T-helper 9 cell (primary cell): Measurements from ENCODE around the gene PLPP4.

Experiments used
- DNase-seq: peaks from one replicate; pipeline ENCODE4 v3.0.0-alpha.2; 2020

Gene PLPP4

DNA sequence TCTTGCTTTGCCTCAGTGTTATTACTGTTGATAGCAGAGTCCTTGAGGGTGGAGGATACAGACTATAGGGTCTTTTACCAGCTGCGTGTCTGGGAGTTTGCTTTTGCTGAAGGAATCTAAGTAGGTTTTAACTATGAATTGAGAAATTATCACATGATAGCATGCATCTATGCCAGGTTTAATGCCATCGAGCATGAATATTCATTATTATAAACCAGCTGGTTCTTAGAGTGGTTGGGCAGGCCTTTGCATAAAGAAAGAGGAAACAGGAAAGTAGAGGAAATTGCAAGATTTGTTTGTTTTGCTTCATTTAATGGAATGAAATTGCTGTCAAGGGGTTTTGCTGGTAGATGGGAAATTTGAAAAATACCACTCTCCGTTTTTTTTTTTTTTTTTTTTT is 70.7 kb downstream of the PLPP4 start:
- DNase-seq = no peak

DNA sequence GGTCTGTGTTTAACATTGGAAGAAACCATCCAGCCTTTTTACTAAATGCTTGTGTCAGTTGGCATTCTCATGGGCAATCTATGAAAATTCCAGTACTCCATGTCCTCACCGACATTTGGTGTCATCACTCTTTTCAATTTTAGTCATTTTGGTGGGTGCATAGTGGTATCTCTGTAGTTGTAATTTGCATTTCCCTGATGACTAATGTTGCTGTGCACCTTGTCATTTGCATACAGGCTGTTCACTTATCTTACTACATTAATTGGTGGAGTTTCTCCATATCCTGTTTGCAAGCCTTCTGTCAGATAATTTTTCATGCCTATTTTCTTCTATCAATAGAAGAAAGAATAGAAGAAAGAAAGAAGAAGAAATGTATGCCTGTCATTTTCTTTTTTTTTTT is 73.7 kb downstream of the PLPP4 start:
- DNase-seq = no peak

- no peak for DNase-seq
Observed at GRCh38 chr10:120538091-120538490, 81.1 kb downstream of the PLPP4 start.

- no peak for DNase-seq
Observed at GRCh38 chr10:120539076-120539475, 82.0 kb downstream of the PLPP4 start.

- no peak for DNase-seq
Observed at GRCh38 chr10:120540486-120540885, 83.5 kb downstream of the PLPP4 start.

DNA sequence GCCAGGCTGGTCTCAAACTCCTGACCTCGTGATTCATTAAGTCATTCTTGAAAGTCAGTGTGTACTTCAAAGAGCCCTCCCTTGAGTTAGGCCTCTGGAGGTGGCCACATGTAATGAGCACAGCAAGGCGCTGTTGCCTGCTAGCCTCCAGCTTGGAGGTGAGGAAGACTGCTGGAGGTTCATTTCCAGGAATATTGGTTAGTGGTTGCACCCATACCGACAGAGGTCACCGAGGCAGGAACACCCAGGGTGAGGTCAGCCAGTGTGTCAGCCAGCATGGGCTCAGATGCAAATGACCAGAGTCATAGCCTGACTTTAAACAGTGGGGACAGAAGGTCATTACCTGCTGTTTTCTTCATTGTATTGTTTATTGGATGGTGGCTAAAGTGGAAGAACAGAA is 85.0 kb downstream of the PLPP4 start:
- no peak for DNase-seq

DNA sequence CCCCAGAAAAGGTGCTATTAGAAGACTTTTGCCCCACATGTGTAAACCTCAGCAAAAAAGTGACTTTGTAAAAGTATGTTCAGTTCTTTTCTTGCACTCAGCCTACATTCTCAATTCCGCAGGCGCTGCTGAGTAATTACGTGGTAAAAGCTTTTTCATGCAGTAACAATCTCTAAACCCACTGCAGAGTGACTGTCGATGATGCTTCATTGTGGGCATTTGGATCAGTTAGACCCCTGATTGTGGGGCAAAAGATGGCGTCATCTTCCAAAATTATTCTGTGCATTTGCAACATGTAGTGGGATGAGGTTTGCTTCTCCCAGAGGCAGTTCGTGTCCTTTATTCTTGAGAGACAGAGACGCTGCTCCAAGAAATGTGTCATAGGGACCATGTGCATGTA is 85.6 kb downstream of the PLPP4 start:
- no peak for DNase-seq

- no peak for DNase-seq
Observed at GRCh38 chr10:120543291-120543690, 86.3 kb downstream of the PLPP4 start.

- DNase-seq = no peak
Observed at GRCh38 chr10:120548210-120548609, 91.2 kb downstream of the PLPP4 start.

- no peak for DNase-seq
Observed at GRCh38 chr10:120552262-120552661, 95.2 kb downstream of the PLPP4 start.

- no peak for DNase-seq
Observed at GRCh38 chr10:120553911-120554310, 96.9 kb downstream of the PLPP4 start.

- DNase-seq = no peak
Observed at GRCh38 chr10:120555436-120555835, 98.4 kb downstream of the PLPP4 start.

GRCh38 chr10:120555842-120556532 is 99.0 kb downstream of the PLPP4 start:
- no peak for DNase-seq

- DNase-seq = no peak
Observed at GRCh38 chr10:120557311-120557710, 100.3 kb downstream of the PLPP4 start.

- no peak for DNase-seq
Observed at GRCh38 chr10:120559800-120560199, 102.8 kb downstream of the PLPP4 start.

- no peak for DNase-seq
Observed at GRCh38 chr10:120562956-120563355, 105.9 kb downstream of the PLPP4 start.

- no peak for DNase-seq
Observed at GRCh38 chr10:120570418-120570817, 113.4 kb downstream of the PLPP4 start.

DNA sequence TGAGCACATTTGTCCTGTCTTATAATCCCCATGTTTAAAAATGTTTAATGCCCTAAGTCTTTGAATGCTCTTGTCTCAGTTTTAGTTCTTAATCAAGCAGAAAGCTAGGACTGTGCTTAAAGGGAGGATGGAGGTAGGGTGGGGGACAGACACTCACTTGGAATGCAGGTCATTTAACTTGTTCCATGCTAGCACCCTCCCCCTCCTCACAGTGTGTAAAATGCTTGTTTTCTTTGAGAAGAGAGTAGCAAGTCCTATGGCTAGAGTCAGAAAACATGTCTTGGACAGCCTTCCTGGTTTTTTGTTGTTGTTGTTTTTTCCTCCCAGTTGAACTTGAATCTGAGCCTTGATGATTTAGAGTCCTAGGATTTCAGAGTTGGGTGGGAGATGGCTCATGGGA is 114.2 kb downstream of the PLPP4 start:
- DNase-seq = no peak

- DNase-seq = no peak
Observed at GRCh38 chr10:120572307-120572706, 115.3 kb downstream of the PLPP4 start.

DNA sequence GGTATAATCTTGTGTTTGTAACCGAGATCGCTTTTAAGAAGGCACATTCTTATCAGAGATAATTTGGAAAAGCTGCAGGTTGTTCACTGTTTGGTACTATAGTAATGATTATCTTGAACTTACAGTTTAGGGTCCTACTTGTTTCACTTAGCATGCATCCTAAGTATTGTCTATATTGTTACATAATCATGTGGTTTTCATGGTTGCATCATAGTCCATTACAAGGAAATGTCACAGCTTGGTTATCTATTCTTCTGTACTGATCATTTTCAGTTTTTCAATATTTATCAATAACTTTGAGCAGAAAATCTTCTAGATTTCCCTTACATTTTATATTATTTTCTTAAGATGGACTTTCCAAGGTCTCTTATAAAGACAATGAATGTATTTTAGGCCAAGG is 116.3 kb downstream of the PLPP4 start:
- no peak for DNase-seq

DNA sequence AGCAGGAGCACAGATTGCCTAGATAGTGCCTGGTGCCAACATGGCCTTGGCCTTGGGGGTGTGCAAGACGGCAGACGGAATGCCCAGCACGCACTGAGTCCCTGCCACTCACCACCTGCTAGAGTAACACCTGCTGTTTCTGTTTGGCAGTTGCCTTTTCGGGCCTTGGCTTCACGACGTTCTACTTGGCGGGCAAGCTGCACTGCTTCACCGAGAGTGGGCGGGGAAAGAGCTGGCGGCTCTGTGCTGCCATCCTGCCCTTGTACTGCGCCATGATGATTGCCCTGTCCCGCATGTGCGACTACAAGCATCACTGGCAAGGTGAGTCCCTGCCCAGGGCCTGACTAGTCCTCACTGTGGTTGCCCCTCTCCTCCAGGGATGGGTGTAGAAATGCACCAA is 118.0 kb downstream of the PLPP4 start:
- DNase-seq = no peak

DNA sequence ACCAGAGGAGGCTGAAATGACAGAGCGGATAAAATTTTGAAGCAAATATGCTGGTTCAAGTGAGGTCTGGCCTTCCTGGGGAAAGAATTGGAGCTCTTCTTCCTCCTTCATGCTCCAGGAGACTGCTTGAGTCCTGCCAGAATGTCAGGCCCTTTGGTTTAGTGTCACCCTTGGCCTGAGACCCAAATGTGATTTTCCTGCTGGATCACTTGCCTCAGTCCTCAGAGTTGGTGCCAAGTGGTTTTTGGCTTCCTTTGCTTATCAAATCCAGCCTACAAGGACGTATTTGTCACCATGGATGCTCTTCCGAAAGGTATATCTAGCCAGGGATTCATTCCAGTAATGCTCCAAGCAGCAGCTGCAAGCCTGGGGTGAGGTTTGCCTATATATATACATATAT is 118.4 kb downstream of the PLPP4 start:
- DNase-seq = no peak

- no peak for DNase-seq
Observed at GRCh38 chr10:120578134-120578533, 121.1 kb downstream of the PLPP4 start.

GRCh38 chr10:120578890-120579289 is 121.9 kb downstream of the PLPP4 start:
- no peak for DNase-seq
